WTC11 (cell line): ENCODE data around the gene JHY. TPM values are rescaled to one million over a fixed set of nuclear protein-coding genes. Genes with fewer than 3 reads are reported as not detected.

ENCODE experiments used
- ATAC-seq: fragments of 200-7000 bp; cut with Tn5 transposase; 2 replicates; pipeline ENCODE4 v1.10.0; 2021; ENCODE audit warnings: mild to moderate bottlenecking, moderate library complexity
- CTCF ChIA-PET: fragments of 300-600 bp; sonication (Branson Sonifier 250); formaldehyde crosslinking; loops from one replicate; lab custom pipeline; 2021; ENCODE audit warnings: antibody characterized with exemption; lab: Charles Lee
- POLR2A ChIA-PET: fragments of 350-600 bp; sonication (Branson Sonifier 250); formaldehyde crosslinking; loops from one replicate; lab custom pipeline; 2021; ENCODE audit warnings: antibody characterized with exemption; lab: Charles Lee
- DNase-seq: peaks from one replicate; pipeline ENCODE4 v3.0.0; 2021; ENCODE audit warnings: low spot score
- H3K27ac Mint-ChIP-seq: 2 replicates; pipeline ENCODE4 v1.8.0; 2021; ENCODE audit warnings: mixed read lengths
- H3K27me3 Mint-ChIP-seq: 2 replicates; pipeline ENCODE4 v1.8.0; 2021; ENCODE audit warnings: low read depth, mild to moderate bottlenecking, moderate library complexity, mixed read lengths
- H3K36me3 Mint-ChIP-seq: 2 replicates; pipeline ENCODE4 v1.8.0; 2021; ENCODE audit warnings: mixed read lengths
- H3K4me1 Mint-ChIP-seq: 2 replicates; pipeline ENCODE4 v1.8.0; 2022; ENCODE audit warnings: mixed read lengths
- H3K4me3 Mint-ChIP-seq: 2 replicates; pipeline ENCODE4 v1.8.0; 2021; ENCODE audit warnings: mild to moderate bottlenecking, moderate library complexity, mixed read lengths
- H3K9me3 Mint-ChIP-seq: 2 replicates; pipeline ENCODE4 v1.8.0; 2021; ENCODE audit warnings: mixed read lengths
- ATF3 ChIP-seq: sonication (generic); formaldehyde crosslinking; conservative IDR thresholded peaks from 2 replicates; pipeline ENCODE4 v1.8.1; 2022; ENCODE audit warnings: mild to moderate bottlenecking, missing genetic modification reagents
- CTCF ChIP-seq: fragments of 200-600 bp; IDR thresholded peaks from 2 replicates; pipeline ENCODE4 v1.8.0; 2022; ENCODE audit warnings: antibody characterized with exemption
- E2F1 ChIP-seq: sonication (generic); formaldehyde crosslinking; IDR thresholded peaks from 2 replicates; pipeline ENCODE4 v1.8.0; 2022; ENCODE audit warnings: mild to moderate bottlenecking, missing genetic modification reagents
- E2F5 ChIP-seq: sonication (generic); formaldehyde crosslinking; IDR thresholded peaks from 2 replicates; pipeline ENCODE4 v1.8.1; 2022; ENCODE audit warnings: mild to moderate bottlenecking, moderate library complexity, missing genetic modification reagents
- FOXP4 ChIP-seq: sonication (generic); formaldehyde crosslinking; IDR thresholded peaks from 2 replicates; pipeline ENCODE4 v1.8.0; 2022; ENCODE audit warnings: mild to moderate bottlenecking, missing genetic modification reagents
- KAT7 ChIP-seq: sonication (generic); formaldehyde crosslinking; IDR thresholded peaks from 2 replicates; pipeline ENCODE4 v1.8.1; 2023; ENCODE audit warnings: missing genetic modification reagents, mild to moderate bottlenecking, borderline replicate concordance
- SMAD3 ChIP-seq: sonication (generic); formaldehyde crosslinking; IDR thresholded peaks from 2 replicates; pipeline ENCODE4 v1.8.0; 2022; ENCODE audit warnings: missing genetic modification reagents, mild to moderate bottlenecking, borderline replicate concordance
- SMAD4 ChIP-seq: sonication (generic); formaldehyde crosslinking; IDR thresholded peaks from 2 replicates; pipeline ENCODE4 v1.8.0; 2022; ENCODE audit warnings: mild to moderate bottlenecking, missing genetic modification reagents
- TEAD1 ChIP-seq: sonication (generic); formaldehyde crosslinking; IDR thresholded peaks from 2 replicates; pipeline ENCODE4 v1.8.0; 2022; ENCODE audit warnings: mild to moderate bottlenecking, missing genetic modification reagents
- ZNF121 ChIP-seq: sonication (generic); formaldehyde crosslinking; IDR thresholded peaks from 2 replicates; pipeline ENCODE4 v1.8.0; 2023; ENCODE audit warnings: missing genetic modification reagents
- ZNF232 ChIP-seq: sonication (generic); formaldehyde crosslinking; IDR thresholded peaks from 2 replicates; pipeline ENCODE4 v1.8.0; 2022; ENCODE audit warnings: mild to moderate bottlenecking, missing genetic modification reagents
- ZNF317 ChIP-seq: sonication (generic); formaldehyde crosslinking; IDR thresholded peaks from 2 replicates; pipeline ENCODE4 v1.8.1; 2023; ENCODE audit warnings: low read depth, mild to moderate bottlenecking, moderate library complexity, missing genetic modification reagents, borderline replicate concordance
- total RNA-seq: library from RNA; stranded (reverse); gene quantifications from 3 replicates; pipeline ENCODE4 v1.2.3, GENCODE V29; 2021
- TF ChIP-seq, protein P1 (sequence below): sonication (generic); formaldehyde crosslinking; IDR thresholded peaks from 2 replicates; pipeline ENCODE4 v1.8.1; 2022; ENCODE audit warnings: missing genetic modification reagents, borderline replicate concordance
- TF ChIP-seq, protein P2 (sequence below): sonication (generic); formaldehyde crosslinking; IDR thresholded peaks from 2 replicates; pipeline ENCODE4 v1.8.0; 2022; ENCODE audit warnings: mild to moderate bottlenecking, missing genetic modification reagents
- TF ChIP-seq, protein P3 (sequence below): fragments of 250-450 bp; sonication (Bioruptor Pico); IDR thresholded peaks from 2 replicates; pipeline ENCODE4 v1.8.0; 2021; ENCODE audit warnings: mild to moderate bottlenecking

The JHY gene
- total RNA-seq, 1 experiment from 2014 or later, result 1.6 TPM

DNA sequence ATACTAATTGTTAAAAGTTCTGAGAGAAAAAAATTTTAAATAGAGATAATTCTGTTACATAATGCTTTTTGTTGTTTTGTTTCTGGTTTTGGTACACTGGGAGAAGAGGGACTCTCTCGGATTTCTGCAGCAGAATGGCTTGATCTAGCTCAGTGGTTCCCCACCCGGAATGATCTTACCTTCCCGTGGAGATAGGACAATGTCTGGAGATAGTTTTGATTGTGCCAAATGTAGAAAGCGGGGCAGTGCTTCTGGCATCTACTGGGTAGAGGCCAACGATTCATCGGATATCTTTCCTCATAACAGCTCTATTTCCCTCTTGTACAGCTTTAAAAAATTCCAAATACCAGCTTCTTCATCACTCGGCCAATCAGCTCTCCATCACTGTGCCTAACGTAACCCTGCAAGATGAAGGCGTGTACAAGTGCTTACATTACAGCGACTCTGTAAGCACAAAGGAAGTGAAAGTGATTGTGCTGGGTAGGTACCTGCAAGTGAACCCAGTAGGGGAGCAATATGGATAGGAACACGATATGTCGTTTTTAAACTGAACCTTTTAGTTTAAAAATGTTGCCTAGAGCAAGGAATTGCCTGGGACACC lies 31.1 kb upstream of the JHY start:
- ATAC-seq, result no peak
- no peak overlapping the region for H3K27ac Mint-ChIP-seq
- TF ChIP-seq E2F5 (no peak), TEAD1 (CRISPR knock-in tag) (no peak), ZNF232 (CRISPR knock-in tag) (no peak)
- TF ChIP-seq, all 79 proteins: peak for 0
- CTCF ChIA-PET, result interaction anchor here (0.8 to 8.1 kb wide), 7 partner anchors 12 to 222 kb away, joined by 3 to 77 read pairs (median 24); no protein-coding TSS in a partner anchor
- DNase-seq, result no peak
- Mint-ChIP-seq H3K36me3 (no peaks in the 10 kb centered on the region), H3K27me3 (no peaks in the 10 kb centered on the region), H3K4me1 (peaks cover 34% of the 10 kb centered on the region), H3K4me3 (no peak overlapping the region), H3K9me3 (no peaks in the 10 kb centered on the region)
- POLR2A ChIA-PET, result no interaction called here

DNA sequence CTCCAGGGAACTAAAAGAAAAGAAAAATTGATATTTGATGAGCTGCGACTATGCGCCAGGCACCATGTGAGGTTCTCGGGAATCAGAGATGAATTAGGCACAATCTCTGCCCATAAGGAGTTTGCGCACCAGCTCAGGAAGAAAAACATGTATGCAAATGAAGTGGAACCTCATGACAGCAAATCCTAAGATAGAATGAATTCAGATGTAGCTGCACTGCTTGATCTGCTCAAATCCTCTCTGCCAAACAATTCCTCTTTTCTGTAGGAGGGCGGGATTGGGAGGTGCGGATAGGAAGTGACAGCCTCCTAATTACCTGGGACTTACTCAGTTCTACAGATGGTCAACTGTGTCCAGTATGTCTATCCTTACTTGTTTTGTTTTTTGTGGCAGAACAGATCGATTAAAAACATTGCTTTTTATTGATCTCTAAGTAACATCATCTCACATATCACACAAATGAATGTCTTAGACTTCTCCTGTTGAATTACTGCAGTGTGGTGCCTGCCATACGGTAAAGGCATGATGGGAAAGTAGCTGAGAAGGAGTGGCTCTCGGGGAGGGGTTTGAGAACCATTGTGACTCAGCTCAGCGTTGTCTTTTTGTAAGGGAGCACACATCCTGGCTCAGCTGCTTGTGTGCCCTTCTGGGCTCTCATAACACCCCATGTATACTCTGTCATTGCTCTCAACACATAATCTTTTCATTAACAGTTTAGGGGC lies 30.3 kb upstream of the JHY start:
- Mint-ChIP-seq H3K4me1 (peaks cover 34% of the 10 kb centered on the region), H3K36me3 (no peaks in the 10 kb centered on the region), H3K9me3 (no peaks in the 10 kb centered on the region), H3K4me3 (no peak overlapping the region)
- CTCF ChIA-PET, result interaction anchor here (0.6 to 8.1 kb wide), 19 partner anchors 12 to 273 kb away, joined by 3 to 77 read pairs (median 6); no protein-coding TSS in a partner anchor
- ATAC-seq (no peak), DNase-seq (no peak)
- TF ChIP-seq ZNF121 (CRISPR knock-in tag) (no peak), ATF3 (CRISPR knock-in tag) (no peak), E2F1 (CRISPR knock-in tag) (no peak), KAT7 (no peak), E2F5 (no peak), SMAD3 (CRISPR knock-in tag) (no peak), ZNF317 (CRISPR knock-in tag) (no peak)
- TF ChIP-seq, protein P1, sequence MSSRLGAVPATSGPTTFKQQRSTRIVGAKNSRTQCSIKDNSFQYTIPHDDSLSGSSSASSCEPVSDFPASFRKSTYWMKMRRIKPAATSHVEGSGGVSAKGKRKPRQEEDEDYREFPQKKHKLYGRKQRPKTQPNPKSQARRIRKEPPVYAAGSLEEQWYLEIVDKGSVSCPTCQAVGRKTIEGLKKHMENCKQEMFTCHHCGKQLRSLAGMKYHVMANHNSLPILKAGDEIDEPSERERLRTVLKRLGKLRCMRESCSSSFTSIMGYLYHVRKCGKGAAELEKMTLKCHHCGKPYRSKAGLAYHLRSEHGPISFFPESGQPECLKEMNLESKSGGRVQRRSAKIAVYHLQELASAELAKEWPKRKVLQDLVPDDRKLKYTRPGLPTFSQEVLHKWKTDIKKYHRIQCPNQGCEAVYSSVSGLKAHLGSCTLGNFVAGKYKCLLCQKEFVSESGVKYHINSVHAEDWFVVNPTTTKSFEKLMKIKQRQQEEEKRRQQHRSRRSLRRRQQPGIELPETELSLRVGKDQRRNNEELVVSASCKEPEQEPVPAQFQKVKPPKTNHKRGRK (CRISPR knock-in tag), result no peak
- TF ChIP-seq, protein P2, sequence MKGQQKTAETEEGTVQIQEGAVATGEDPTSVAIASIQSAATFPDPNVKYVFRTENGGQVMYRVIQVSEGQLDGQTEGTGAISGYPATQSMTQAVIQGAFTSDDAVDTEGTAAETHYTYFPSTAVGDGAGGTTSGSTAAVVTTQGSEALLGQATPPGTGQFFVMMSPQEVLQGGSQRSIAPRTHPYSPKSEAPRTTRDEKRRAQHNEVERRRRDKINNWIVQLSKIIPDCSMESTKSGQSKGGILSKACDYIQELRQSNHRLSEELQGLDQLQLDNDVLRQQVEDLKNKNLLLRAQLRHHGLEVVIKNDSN (CRISPR knock-in tag), result no peak
- TF ChIP-seq, all 79 proteins: peak for 0
- no peaks in the 10 kb centered on the region for H3K27me3 Mint-ChIP-seq
- POLR2A ChIA-PET, result interaction anchor here (0.7 kb wide), 1 partner anchor 11 kb away, joined by 3 read pairs; no protein-coding TSS in a partner anchor
- no peak overlapping the region for H3K27ac Mint-ChIP-seq

- Mint-ChIP-seq H3K9me3 (no peaks in the 10 kb centered on the region), H3K4me1 (peaks cover 34% of the 10 kb centered on the region), H3K36me3 (no peaks in the 10 kb centered on the region), H3K4me3 (no peak overlapping the region), H3K27ac (no peak overlapping the region), H3K27me3 (no peaks in the 10 kb centered on the region)
- CTCF ChIA-PET, result interaction anchor here (0.7 to 8.1 kb wide), 19 partner anchors 11 to 274 kb away, joined by 3 to 77 read pairs (median 6); no protein-coding TSS in a partner anchor
- POLR2A ChIA-PET, result interaction anchor here (0.7 kb wide), 1 partner anchor 11 kb away, joined by 3 read pairs; no protein-coding TSS in a partner anchor
- DNase-seq (no peak), ATAC-seq (no peak)
- no peak for TF ChIP-seq ZNF232 (CRISPR knock-in tag)
- TF ChIP-seq, protein P3, sequence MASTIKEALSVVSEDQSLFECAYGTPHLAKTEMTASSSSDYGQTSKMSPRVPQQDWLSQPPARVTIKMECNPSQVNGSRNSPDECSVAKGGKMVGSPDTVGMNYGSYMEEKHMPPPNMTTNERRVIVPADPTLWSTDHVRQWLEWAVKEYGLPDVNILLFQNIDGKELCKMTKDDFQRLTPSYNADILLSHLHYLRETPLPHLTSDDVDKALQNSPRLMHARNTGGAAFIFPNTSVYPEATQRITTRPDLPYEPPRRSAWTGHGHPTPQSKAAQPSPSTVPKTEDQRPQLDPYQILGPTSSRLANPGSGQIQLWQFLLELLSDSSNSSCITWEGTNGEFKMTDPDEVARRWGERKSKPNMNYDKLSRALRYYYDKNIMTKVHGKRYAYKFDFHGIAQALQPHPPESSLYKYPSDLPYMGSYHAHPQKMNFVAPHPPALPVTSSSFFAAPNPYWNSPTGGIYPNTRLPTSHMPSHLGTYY (CRISPR knock-in tag), result no peak
- TF ChIP-seq CTCF, result no peak
- TF ChIP-seq SMAD4 (CRISPR knock-in tag), result no peak
- TF ChIP-seq, protein P1 (CRISPR knock-in tag), result no peak
- no peak for TF ChIP-seq FOXP4 (CRISPR knock-in tag)
Observed at GRCh38 chr11:122852796-122853160, 29.8 kb upstream of the JHY start.
